Adrenal gland (tissue), 12 donors: Measurements from ENCODE around the gene SAMD13. TPM values are rescaled to one million over a fixed set of nuclear protein-coding genes. Genes with fewer than 3 reads are reported as not detected.

Experiments used
- DNase-seq, 7 donors: peaks; one replicate each; pipeline ENCODE4 v3.0.0-alpha.2; 2019 to 2020
- H3K27ac ChIP-seq, 5 donors: fragments of 200-600 bp; sonication (generic) in 4 of 5; 1 replicate in 3 of 5; 2 replicates in 2 of 5; pipeline versions ENCODE4 v1.5.1 to v1.8.0; 2016 to 2020; ENCODE audit warnings: mild to moderate bottlenecking in 1 of 5
- H3K27me3 ChIP-seq: fragments of 200-600 bp; 2 replicates; pipeline ENCODE4 v1.8.0; 2021
- H3K36me3 ChIP-seq, 2 donors: fragments of 200-600 bp; replicated peaks in 1 of 2; 1 replicate in 1 of 2; 2 replicates in 1 of 2; pipeline versions ENCODE4 v1.5.1 to v1.8.0; 2018 to 2022
- H3K4me1 ChIP-seq, 2 donors: fragments of 200-600 bp; replicated peaks in 1 of 2; 1 replicate in 1 of 2; 2 replicates in 1 of 2; pipeline versions ENCODE4 v1.5.1 to v1.8.0; 2018 to 2021
- H3K4me3 ChIP-seq, 4 donors: fragments of 200-600 bp; sonication (generic) in 3 of 4; one replicate each; pipeline ENCODE4 v1.5.1; 2016 to 2018
- H3K9me3 ChIP-seq, 3 donors: fragments of 200-600 bp; sonication (generic) in 1 of 3; replicated peaks in 1 of 3; 1 replicate in 2 of 3; 2 replicates in 1 of 3; pipeline versions ENCODE4 v1.5.1 to v1.8.0; 2016 to 2021
- POLR2A ChIP-seq, 2 donors: fragments of 450-650 bp; IDR thresholded peaks; one replicate each; pipeline ENCODE4 v1.6.1; 2017; ENCODE audit warnings: antibody characterized with exemption in 2 of 2, mild to moderate bottlenecking in 2 of 2, moderate library complexity in 1 of 2
- WGBS, 4 donors: extraction: QIAGEN DNeasy Blood & Tissue Kit in 2 of 4; methylation state at CpG; one replicate each; pipeline versions ENCODE4 v1.1.5 to v1.1.7; 2013 to 2017; 5-methylcytosine and 5-hydroxymethylcytosine counted together
- intact Hi-C, 2 donors: fragments of 100-400 bp; cut with DNase I; formaldehyde crosslinking; loops; one replicate each; pipeline versions ENCODE4 v1.14.1 to v1.15.0; 2022 to 2023
- polyA plus RNA-seq, 3 donors: library from polyadenylated mRNA; stranded (reverse); fragments of 200-250 nt in 2 of 3; fragments of 350-450 nt in 1 of 3; fragmentation: Illumina TruSeq in 1 of 3; extraction: RNeasy Lipid Tissue Mini Kit (QIAGEN cat#74804) in 1 of 3; gene quantifications; one replicate each; pipeline ENCODE4 v1.2.3, GENCODE V29; 2013 to 2014
- total RNA-seq, 9 donors: library from RNA; depleted of rRNA in 4 of 9; stranded (reverse); fragments of >200 nt in 4 of 9; fragments of 120-200 nt in 1 of 9; fragmentation: NEBNext Ultra II Directional in 1 of 9; extraction: Animal tissue kit (Norgen Biotek cat#: 25700) in 1 of 9; gene quantifications; one replicate each; pipeline versions ENCODE4 v1.1.0 to v1.2.4, GENCODE V29; 2013 to 2023
- TF ChIP-seq, protein P1 (sequence below), 6 experiments: fragments of 450-650 bp in 4 of 6; fragments of 200-600 bp in 2 of 6; sonication (generic) in 1 of 6; IDR thresholded peaks; 1 replicate in 5 of 6; 2 replicates in 1 of 6; pipeline versions ENCODE4 v1.5.1 to v1.8.0; 2016 to 2021; ENCODE audit warnings: antibody characterized with exemption in 6 of 6, mild to moderate bottlenecking in 2 of 6, moderate library complexity in 1 of 6
- donor health status: healthy with polysubstance abuse.
- donor health status: Bipolar disorder and iron deficiency.
- donor health status: DM: yes; HTN: yes; CAD: no.
- donor health status: DM: no; HTN: no; CAD: no.
- donor health status: DM: no; HTN: no; CAD: no.
- donor health status: DM: yes; HTN: yes; CAD: no.

Gene SAMD13
- total and polyA plus RNA-seq, 12 donors: 1.0 to 8.0 (median 3.4) TPM

DNA sequence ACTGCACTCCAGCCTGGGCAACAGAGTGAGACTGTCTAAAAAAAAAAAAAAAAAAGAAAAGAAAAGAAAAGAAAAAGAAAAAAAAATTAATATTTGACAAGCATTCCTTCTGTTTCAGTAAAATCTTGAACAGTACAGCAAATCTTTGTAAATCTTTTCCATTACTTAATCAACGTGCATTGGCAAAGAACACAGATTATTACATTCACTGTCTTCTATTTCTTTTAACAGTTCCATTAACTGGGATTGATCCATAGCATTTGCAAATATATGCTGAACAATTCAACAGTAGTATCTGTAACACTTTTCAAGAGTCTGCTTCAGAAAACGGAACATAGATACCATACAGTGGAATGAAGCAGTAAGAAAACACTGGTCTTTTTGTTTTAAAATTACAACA is 9.8 kb downstream of the SAMD13 start:
- H3K36me3 ChIP-seq: no peaks in the 10 kb centered on the region
- DNase-seq: no peak
- TF ChIP-seq, protein P1, sequence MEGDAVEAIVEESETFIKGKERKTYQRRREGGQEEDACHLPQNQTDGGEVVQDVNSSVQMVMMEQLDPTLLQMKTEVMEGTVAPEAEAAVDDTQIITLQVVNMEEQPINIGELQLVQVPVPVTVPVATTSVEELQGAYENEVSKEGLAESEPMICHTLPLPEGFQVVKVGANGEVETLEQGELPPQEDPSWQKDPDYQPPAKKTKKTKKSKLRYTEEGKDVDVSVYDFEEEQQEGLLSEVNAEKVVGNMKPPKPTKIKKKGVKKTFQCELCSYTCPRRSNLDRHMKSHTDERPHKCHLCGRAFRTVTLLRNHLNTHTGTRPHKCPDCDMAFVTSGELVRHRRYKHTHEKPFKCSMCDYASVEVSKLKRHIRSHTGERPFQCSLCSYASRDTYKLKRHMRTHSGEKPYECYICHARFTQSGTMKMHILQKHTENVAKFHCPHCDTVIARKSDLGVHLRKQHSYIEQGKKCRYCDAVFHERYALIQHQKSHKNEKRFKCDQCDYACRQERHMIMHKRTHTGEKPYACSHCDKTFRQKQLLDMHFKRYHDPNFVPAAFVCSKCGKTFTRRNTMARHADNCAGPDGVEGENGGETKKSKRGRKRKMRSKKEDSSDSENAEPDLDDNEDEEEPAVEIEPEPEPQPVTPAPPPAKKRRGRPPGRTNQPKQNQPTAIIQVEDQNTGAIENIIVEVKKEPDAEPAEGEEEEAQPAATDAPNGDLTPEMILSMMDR (IDR thresholded peaks at IDR 0.05): no peak
- TF ChIP-seq POLR2A (IDR thresholded peaks at IDR 0.05): no peak
- no peak overlapping the region for H3K4me3 ChIP-seq
- WGBS, 4 donors: 77 to 91% (median 87%) methylated on average over 2 of the region's 2 CpGs
- H3K27ac ChIP-seq: no peak overlapping the region
- no peaks in the 10 kb centered on the region for H3K9me3 ChIP-seq
- no peaks in the 10 kb centered on the region for H3K27me3 ChIP-seq
- intact Hi-C loops: no loop called here
- H3K4me1 ChIP-seq: no peaks in the 10 kb centered on the region

DNA sequence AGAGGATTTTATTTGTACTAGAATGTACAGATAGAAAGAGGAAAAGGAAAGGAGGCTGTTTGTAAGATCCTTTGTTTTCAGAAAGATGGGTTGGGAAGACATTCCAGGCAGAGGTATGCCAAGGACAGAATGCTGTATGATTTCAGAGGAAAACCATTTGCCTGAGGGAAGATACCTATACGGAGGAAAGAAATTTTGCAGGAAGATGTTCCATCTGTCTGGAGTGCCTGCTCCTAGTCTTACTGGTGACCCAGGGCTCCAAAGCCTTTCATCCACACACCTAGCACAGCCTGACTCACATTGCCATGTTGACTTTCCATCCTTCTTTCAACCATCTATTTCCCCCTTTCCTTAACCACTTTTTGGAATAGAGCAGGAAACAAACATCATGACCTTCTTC is 18.2 kb downstream of the SAMD13 start:
- no peak overlapping the region for H3K27ac ChIP-seq
- no peak for DNase-seq
- H3K4me3 ChIP-seq: no peak overlapping the region
- H3K9me3 ChIP-seq: no peaks in the 10 kb centered on the region
- 47 to 55% (median 50%) methylated on average over 1 of the region's 1 CpG for whole genome bisulfite sequencing, 4 donors
- H3K27me3 ChIP-seq: no peaks in the 10 kb centered on the region
- peaks cover 0 to 4% of the 10 kb centered on the region in 2 donors for H3K4me1 ChIP-seq
- intact Hi-C loops: no loop called here
- no peaks in the 10 kb centered on the region for H3K36me3 ChIP-seq
- TF ChIP-seq, protein P1 (IDR thresholded peaks at IDR 0.05): no peak
- no peak for TF ChIP-seq POLR2A (IDR thresholded peaks at IDR 0.05)

DNA sequence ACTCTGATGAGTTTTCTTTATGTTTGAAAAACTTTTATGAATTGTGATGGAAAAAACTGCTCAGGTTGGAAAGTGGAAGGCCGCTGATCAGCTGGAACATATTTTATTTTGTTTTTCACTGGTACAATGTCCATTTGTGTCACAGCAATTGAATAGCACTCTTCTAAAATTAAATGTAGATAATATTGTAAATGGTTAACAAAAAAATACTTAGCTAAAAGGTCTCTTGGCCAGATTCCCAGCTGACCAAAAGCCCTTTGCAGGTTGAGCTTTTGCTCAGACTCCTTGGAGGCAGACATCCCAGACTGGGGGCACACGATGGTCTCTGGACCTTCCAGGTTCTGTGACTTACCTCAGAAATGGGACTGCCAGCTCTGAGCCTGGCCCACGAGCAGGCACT is 26.3 kb downstream of the SAMD13 start:
- DNase-seq: no peak
- WGBS, 4 donors: 87 to 90% (median 89%) methylated on average over 3 of the region's 3 CpGs
- intact Hi-C loops: no loop called here
- H3K9me3 ChIP-seq: no peaks in the 10 kb centered on the region
- no peaks in the 10 kb centered on the region for H3K4me1 ChIP-seq
- H3K4me3 ChIP-seq: no peak overlapping the region
- TF ChIP-seq, protein P1 (IDR thresholded peaks at IDR 0.05): no peak
- TF ChIP-seq POLR2A (IDR thresholded peaks at IDR 0.05): no peak
- no peak overlapping the region for H3K27ac ChIP-seq
- no peaks in the 10 kb centered on the region for H3K27me3 ChIP-seq
- no peaks in the 10 kb centered on the region for H3K36me3 ChIP-seq

DNA sequence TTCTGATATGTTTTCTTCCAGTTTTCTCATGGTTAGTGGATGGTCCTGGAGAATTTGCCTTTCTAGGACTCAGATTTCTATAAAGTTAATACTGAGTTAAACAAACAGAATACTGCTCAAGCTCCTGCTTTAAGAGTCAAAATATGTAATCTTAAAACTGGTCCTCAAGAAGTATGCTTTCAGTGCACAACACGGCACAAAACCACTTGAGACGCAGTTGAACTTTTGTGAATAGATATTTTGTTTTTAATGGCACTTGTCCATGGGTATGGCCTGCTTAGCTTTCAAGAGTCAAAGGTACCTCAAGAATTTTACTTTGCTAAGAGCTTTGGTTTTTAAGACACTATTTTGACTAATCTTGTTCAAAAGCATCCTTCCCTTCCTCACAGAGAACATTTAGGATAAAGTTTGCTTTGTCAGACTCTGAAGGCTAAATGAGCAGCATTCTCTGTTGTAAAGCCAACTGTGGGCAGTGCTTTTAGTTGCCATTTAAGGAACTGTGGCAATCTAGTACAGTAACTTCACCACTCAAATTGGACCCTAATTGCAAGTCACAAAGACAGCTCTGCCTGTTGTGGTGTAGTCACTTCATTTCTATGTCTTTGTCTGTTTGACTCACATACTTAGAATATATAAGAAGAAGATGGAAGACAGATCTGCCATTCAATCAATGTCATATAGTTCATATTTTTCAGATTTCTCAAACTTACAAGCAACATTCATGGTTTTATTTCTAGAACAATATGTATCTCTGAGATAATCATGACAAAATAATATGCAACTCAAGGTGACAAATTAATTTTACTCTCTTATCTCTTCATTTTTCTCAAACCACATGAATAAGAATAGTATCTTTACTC is 28.8 kb downstream of the SAMD13 start:
- TF ChIP-seq, protein P1 (IDR thresholded peaks at IDR 0.05): no peak
- TF ChIP-seq POLR2A (IDR thresholded peaks at IDR 0.05): no peak
- Histone ChIP-seq H3K27me3 (no peaks in the 10 kb centered on the region), H3K4me3 (no peak overlapping the region), H3K27ac (no peak overlapping the region), H3K9me3 (no peaks in the 10 kb centered on the region), H3K4me1 (no peaks in the 10 kb centered on the region), H3K36me3 (no peaks in the 10 kb centered on the region)
- intact Hi-C loops: no loop called here
- WGBS, 4 donors: 79 to 94% (median 85%) methylated on average over 2 of the region's 2 CpGs
- DNase-seq: no peak
